ENCODE measurements around the gene SPACA4. TPM values are rescaled to one million over a fixed set of nuclear protein-coding genes. Genes with fewer than 3 reads are reported as not detected.

Gene SPACA4
- polyA plus RNA-seq, 3 donors, result not detected

DNA sequence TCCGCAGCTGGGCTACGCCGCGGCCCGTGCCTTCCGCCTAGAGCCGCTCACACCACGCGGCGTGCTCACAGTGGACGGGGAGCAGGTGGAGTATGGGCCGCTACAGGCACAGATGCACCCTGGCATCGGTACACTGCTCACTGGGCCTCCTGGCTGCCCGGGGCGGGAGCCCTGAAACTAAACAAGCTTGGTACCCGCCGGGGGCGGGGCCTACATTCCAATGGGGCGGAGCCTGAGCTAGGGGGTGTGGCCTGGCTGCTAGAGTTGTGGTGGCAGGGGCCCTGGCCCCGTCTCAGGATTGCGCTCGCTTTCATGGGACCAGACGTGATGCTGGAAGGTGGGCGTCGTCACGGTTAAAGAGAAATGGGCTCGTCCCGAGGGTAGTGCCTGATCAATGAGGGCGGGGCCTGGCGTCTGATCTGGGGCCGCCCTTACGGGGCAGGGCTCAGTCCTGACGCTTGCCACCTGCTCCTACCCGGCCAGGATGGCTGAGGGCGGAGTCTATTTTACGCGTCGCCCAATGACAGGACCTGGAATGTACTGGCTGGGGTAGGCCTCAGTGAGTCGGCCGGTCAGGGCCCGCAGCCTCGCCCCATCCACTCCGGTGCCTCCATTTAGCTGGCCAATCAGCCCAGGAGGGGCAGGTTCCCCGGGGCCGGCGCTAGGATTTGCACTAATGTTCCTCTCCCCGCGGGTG is 23.2 kb downstream of the SPACA4 start:
- TF ChIP-seq, protein P1, sequence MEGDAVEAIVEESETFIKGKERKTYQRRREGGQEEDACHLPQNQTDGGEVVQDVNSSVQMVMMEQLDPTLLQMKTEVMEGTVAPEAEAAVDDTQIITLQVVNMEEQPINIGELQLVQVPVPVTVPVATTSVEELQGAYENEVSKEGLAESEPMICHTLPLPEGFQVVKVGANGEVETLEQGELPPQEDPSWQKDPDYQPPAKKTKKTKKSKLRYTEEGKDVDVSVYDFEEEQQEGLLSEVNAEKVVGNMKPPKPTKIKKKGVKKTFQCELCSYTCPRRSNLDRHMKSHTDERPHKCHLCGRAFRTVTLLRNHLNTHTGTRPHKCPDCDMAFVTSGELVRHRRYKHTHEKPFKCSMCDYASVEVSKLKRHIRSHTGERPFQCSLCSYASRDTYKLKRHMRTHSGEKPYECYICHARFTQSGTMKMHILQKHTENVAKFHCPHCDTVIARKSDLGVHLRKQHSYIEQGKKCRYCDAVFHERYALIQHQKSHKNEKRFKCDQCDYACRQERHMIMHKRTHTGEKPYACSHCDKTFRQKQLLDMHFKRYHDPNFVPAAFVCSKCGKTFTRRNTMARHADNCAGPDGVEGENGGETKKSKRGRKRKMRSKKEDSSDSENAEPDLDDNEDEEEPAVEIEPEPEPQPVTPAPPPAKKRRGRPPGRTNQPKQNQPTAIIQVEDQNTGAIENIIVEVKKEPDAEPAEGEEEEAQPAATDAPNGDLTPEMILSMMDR (IDR thresholded peaks at IDR 0.05), result no peak
- intact Hi-C loops (cut with micrococcal nuclease), result loop anchor here in 1 of 2 donors (10.0 kb wide), 2 partner anchors 305 to 335 kb away; partner anchors contain the start of genes EMP3 and FTL
- Mint-ChIP-seq H3K4me1 (peaks cover 56% of the 10 kb centered on the region), H3K4me3 (no peak overlapping the region), H3K36me3 (peaks cover 30 to 51% of the 10 kb centered on the region in 2 donors), H3K27ac (peak overlapping the region in 2 of 7 donors; percentile 18 to 68), H3K9me3 (peaks cover 0 to 3% (median 0%) of the 10 kb centered on the region in 7 donors), H3K27me3 (ENCODE audit: low read depth in 3 of 3) (no peaks in the 10 kb centered on the region)
- H3K9ac ChIP-seq (ENCODE audit: insufficient read depth, low read length, poor library complexity, severe bottlenecking), result no peak overlapping the region
- no peak overlapping the region for H3K4me3 ChIP-seq (replicated peaks in 1 of 3; ENCODE audit: low read depth in 2 of 3, low read length in 3 of 3)
- DNase-seq, result no peak
- peaks cover 20% of the 10 kb centered on the region for H3K79me2 ChIP-seq (ENCODE audit: insufficient read depth, low read length)
- H2AFZ ChIP-seq (ENCODE audit: insufficient read depth, low read depth, low read length, poor library complexity, severe bottlenecking), result no peak overlapping the region
- H3K9me3 ChIP-seq (replicated peaks in 1 of 2; ENCODE audit: control insufficient read depth in 1 of 2, insufficient read depth in 1 of 2, low read length in 2 of 2), result no peaks in the 10 kb centered on the region
- no peak overlapping the region for H3K27ac ChIP-seq (ENCODE audit: low read depth in 1 of 2, low read length in 2 of 2)
- H4K20me1 ChIP-seq (ENCODE audit: insufficient read depth, low read length), result peaks cover 39% of the 10 kb centered on the region
- H3K27me3 ChIP-seq (ENCODE audit: control insufficient read depth in 2 of 2, insufficient read depth in 2 of 2, low read length in 2 of 2), result no peaks in the 10 kb centered on the region
- WGBS (ENCODE audit: insufficient coverage), result 86% methylated on average over 44 of the region's 48 CpGs
- peaks cover 27 to 55% of the 10 kb centered on the region in 2 donors for H3K36me3 ChIP-seq (replicated peaks in 1 of 2; ENCODE audit: control insufficient read depth in 1 of 2, insufficient read depth in 2 of 2, low read length in 2 of 2)
- H3K4me1 ChIP-seq (ENCODE audit: control insufficient read depth in 1 of 2, insufficient read depth in 2 of 2, low read length in 2 of 2), result peaks cover 63 to 70% of the 10 kb centered on the region in 2 donors
- H3K4me2 ChIP-seq (replicated peaks; ENCODE audit: extremely low read depth, low read length, poor library complexity, severe bottlenecking), result no peak overlapping the region

DNA sequence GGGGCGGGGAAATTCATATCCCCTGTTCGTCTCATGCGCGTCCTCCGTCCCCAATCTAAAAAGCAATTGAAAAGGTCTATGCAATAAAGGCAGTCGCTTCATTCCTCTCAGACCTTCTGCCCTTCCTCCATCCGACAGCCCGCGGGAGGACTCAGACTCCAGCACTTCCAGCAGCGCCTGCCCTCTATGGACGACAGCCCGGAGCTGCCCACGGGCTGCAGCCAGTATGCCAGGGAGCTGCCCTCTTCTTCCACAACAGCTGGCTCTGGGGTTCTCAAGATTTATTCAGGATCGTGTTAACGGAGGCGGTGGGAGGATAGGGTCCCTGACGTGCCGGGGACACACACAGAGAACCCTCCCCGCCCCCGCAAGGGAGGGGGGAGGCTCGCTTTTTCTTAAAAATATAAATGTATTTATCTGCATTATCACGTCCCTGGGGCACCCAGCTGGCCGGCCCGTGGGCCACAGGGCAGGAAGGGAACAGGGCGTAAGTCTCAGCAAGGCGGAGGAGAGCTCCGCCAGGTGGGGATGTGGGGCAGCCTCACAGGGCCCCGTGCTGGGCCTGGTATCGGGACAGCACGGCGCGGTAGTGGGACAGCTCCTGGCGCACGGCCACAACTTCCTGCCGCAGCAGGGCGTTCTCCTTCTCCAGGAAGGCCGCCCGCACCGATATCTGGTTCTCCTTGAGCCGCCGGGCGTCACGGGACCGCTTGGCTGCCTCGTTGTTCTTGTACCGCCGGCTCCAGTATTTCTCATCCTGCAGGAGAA is 23.9 kb downstream of the SPACA4 start:
- DNase-seq, result peak in 2 of 3 donors; percentile 45 to 54
- intact Hi-C loops (cut with micrococcal nuclease), result loop anchor here in 1 of 2 donors (10.0 kb wide), 2 partner anchors 306 to 334 kb away; partner anchors contain the start of genes EMP3 and FTL
- peaks cover 57% of the 10 kb centered on the region for H3K4me1 Mint-ChIP-seq
- H3K27ac ChIP-seq (ENCODE audit: low read depth in 1 of 2, low read length in 2 of 2), result peak overlapping the region; percentile 52 to 62
- no peak overlapping the region for H2AFZ ChIP-seq (ENCODE audit: insufficient read depth, low read depth, low read length, poor library complexity, severe bottlenecking)
- H3K79me2 ChIP-seq (ENCODE audit: insufficient read depth, low read length), result peaks cover 23% of the 10 kb centered on the region
- H3K9ac ChIP-seq (ENCODE audit: insufficient read depth, low read length, poor library complexity, severe bottlenecking), result peak overlapping the region; percentile 25
- TF ChIP-seq, protein P1 (IDR thresholded peaks at IDR 0.05), result peak; percentile 21
- H3K9me3 Mint-ChIP-seq, result peaks cover 0 to 3% (median 0%) of the 10 kb centered on the region in 7 donors
- peaks cover 36% of the 10 kb centered on the region for H4K20me1 ChIP-seq (ENCODE audit: insufficient read depth, low read length)
- peak overlapping the region; percentile 37 to 67 for H3K4me3 Mint-ChIP-seq
- peaks cover 68 to 76% of the 10 kb centered on the region in 2 donors for H3K4me1 ChIP-seq (ENCODE audit: control insufficient read depth in 1 of 2, insufficient read depth in 2 of 2, low read length in 2 of 2)
- no peaks in the 10 kb centered on the region for H3K9me3 ChIP-seq (replicated peaks in 1 of 2; ENCODE audit: control insufficient read depth in 1 of 2, insufficient read depth in 1 of 2, low read length in 2 of 2)
- H3K36me3 Mint-ChIP-seq, result peaks cover 27 to 48% of the 10 kb centered on the region in 2 donors
- peak overlapping the region; percentile 69 for H3K4me2 ChIP-seq (replicated peaks; ENCODE audit: extremely low read depth, low read length, poor library complexity, severe bottlenecking)
- 19% methylated on average over 27 of the region's 47 CpGs for WGBS (ENCODE audit: insufficient coverage)
- no peaks in the 10 kb centered on the region for H3K27me3 ChIP-seq (ENCODE audit: control insufficient read depth in 2 of 2, insufficient read depth in 2 of 2, low read length in 2 of 2)
- H3K27me3 Mint-ChIP-seq (ENCODE audit: low read depth in 3 of 3), result no peaks in the 10 kb centered on the region
- peaks cover 27 to 51% of the 10 kb centered on the region in 2 donors for H3K36me3 ChIP-seq (replicated peaks in 1 of 2; ENCODE audit: control insufficient read depth in 1 of 2, insufficient read depth in 2 of 2, low read length in 2 of 2)
- H3K27ac Mint-ChIP-seq, result peak overlapping the region; percentile 8 to 87 (median 81)
- H3K4me3 ChIP-seq (replicated peaks in 1 of 3; ENCODE audit: low read depth in 2 of 3, low read length in 3 of 3), result peak overlapping the region in 1 of 3 experiments; percentile 59
